GM12891 (cell line): ENCODE results near the gene PPHLN1.

Experiments
- POLR2A ChIP-seq: IDR thresholded peaks from 2 replicates; pipeline ENCODE4 v1.6.1; 2011; ENCODE audit warnings: low read depth, low read length, control low read depth
- POLR2AphosphoS5 ChIP-seq: IDR thresholded peaks from 2 replicates; pipeline ENCODE4 v1.6.1; 2011; ENCODE audit warnings: low read depth, low read length, control low read depth
- SPI1 ChIP-seq: IDR thresholded peaks from 2 replicates; pipeline ENCODE4 v1.6.1; 2011; ENCODE audit warnings: low read depth, low read length, control low read depth
- TAF1 ChIP-seq: IDR thresholded peaks from 2 replicates; pipeline ENCODE4 v1.6.1; 2011; ENCODE audit warnings: low read depth, low read length, control low read depth

GRCh38 chr12:42320796-42321195 lies 5.2 kb upstream of the PPHLN1 start:
- TF ChIP-seq SPI1, result no peak
- TF ChIP-seq TAF1, result no peak
- TF ChIP-seq POLR2A, result no peak
- TF ChIP-seq POLR2AphosphoS5, result no peak
